ENCODE measurements around the gene CD200R1L. TPM values are rescaled to one million over a fixed set of nuclear protein-coding genes. Genes with fewer than 3 reads are reported as not detected.

The CD200R1L gene
- total RNA-seq, 1 experiment from 2014 or later, result not detected

DNA sequence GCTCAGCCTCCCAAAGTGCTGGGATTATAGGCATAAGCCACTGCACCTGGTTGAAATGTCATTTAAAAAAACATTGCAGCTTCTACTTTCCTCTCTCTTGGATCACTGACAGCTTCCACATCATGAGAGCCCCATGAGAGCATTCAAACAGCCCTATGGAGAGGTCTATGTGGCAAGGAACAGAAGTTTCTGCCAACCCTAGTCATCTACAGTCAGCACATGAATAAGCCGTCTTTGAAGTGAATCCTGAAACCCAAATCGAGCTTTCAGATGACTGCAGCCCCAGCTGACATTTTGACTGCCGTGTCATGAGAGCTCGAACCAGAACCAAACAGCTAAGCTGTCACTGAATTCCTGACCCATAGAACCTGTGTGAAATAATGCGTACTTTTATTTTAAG, 39.8 kb downstream of the CD200R1L start:
- ChIA-PET CTCF (interaction anchor here (1.9 kb wide), 1 partner anchor 72 kb away, joined by 11 read pairs; no protein-coding TSS in a partner anchor), POLR2A (no interaction called here)
- TF ChIP-seq IRF1 (CRISPR knock-in tag; IDR thresholded peaks at IDR 0.05) (no peak), TEAD1 (CRISPR knock-in tag; IDR thresholded peaks at IDR 0.05) (no peak), ESRRA (CRISPR knock-in tag; IDR thresholded peaks at IDR 0.05; ENCODE audit: borderline replicate concordance) (no peak), ARID4B (CRISPR knock-in tag; IDR thresholded peaks at IDR 0.05; ENCODE audit: borderline replicate concordance) (no peak), HMGXB4 (CRISPR knock-in tag; IDR thresholded peaks at IDR 0.05) (no peak), PRRX2 (CRISPR knock-in tag; IDR thresholded peaks at IDR 0.05) (no peak)
- no peaks in the 10 kb centered on the region for H3K27me3 Mint-ChIP-seq (ENCODE audit: low read depth)
- H3K36me3 Mint-ChIP-seq, result no peaks in the 10 kb centered on the region
- peaks cover 6% of the 10 kb centered on the region; the same call in 1 of the 2 replicates for H3K9me3 Mint-ChIP-seq
- no peak overlapping the region for H3K4me3 Mint-ChIP-seq
- H3K4me1 Mint-ChIP-seq, result no peaks in the 10 kb centered on the region
- no peak for ATAC-seq
- no peak for DNase-seq (ENCODE audit: low spot score)
- no peak overlapping the region for H3K27ac Mint-ChIP-seq

DNA sequence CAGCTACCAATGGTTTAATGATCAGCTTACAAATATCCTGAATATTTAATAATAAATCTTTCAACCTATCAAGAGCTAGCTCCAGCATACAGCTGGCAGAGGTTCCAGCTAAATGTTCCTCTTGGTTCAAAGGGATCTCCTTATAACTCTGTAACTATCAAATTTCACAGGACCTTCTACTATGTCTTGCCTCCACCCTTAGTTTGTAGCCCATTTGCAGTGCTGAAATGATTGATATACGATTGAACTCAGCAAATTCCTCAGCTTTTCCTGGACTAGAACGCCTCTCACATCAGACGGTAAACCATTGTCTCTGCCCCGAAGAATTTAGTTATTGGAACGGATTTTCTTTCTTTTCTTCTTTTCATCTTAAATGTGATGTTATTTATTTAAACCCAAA, 41.5 kb downstream of the CD200R1L start:
- Mint-ChIP-seq H3K9me3 (peaks cover 6% of the 10 kb centered on the region; the same call in 1 of the 2 replicates), H3K27me3 (ENCODE audit: low read depth) (no peaks in the 10 kb centered on the region), H3K27ac (no peak overlapping the region), H3K36me3 (no peaks in the 10 kb centered on the region), H3K4me3 (no peak overlapping the region), H3K4me1 (no peaks in the 10 kb centered on the region)
- CTCF ChIA-PET, result interaction anchor here (0.7 kb wide), 1 partner anchor 162 kb away, joined by 3 read pairs; no protein-coding TSS in a partner anchor
- POLR2A ChIA-PET, result no interaction called here
- no peak for DNase-seq (ENCODE audit: low spot score)
- no peak for ATAC-seq
- TF ChIP-seq, protein P1, sequence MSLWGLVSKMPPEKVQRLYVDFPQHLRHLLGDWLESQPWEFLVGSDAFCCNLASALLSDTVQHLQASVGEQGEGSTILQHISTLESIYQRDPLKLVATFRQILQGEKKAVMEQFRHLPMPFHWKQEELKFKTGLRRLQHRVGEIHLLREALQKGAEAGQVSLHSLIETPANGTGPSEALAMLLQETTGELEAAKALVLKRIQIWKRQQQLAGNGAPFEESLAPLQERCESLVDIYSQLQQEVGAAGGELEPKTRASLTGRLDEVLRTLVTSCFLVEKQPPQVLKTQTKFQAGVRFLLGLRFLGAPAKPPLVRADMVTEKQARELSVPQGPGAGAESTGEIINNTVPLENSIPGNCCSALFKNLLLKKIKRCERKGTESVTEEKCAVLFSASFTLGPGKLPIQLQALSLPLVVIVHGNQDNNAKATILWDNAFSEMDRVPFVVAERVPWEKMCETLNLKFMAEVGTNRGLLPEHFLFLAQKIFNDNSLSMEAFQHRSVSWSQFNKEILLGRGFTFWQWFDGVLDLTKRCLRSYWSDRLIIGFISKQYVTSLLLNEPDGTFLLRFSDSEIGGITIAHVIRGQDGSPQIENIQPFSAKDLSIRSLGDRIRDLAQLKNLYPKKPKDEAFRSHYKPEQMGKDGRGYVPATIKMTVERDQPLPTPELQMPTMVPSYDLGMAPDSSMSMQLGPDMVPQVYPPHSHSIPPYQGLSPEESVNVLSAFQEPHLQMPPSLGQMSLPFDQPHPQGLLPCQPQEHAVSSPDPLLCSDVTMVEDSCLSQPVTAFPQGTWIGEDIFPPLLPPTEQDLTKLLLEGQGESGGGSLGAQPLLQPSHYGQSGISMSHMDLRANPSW (CRISPR knock-in tag; conservative IDR thresholded peaks at IDR 0.05; ENCODE audit: low read depth), result no peak
- TF ChIP-seq, protein P2, sequence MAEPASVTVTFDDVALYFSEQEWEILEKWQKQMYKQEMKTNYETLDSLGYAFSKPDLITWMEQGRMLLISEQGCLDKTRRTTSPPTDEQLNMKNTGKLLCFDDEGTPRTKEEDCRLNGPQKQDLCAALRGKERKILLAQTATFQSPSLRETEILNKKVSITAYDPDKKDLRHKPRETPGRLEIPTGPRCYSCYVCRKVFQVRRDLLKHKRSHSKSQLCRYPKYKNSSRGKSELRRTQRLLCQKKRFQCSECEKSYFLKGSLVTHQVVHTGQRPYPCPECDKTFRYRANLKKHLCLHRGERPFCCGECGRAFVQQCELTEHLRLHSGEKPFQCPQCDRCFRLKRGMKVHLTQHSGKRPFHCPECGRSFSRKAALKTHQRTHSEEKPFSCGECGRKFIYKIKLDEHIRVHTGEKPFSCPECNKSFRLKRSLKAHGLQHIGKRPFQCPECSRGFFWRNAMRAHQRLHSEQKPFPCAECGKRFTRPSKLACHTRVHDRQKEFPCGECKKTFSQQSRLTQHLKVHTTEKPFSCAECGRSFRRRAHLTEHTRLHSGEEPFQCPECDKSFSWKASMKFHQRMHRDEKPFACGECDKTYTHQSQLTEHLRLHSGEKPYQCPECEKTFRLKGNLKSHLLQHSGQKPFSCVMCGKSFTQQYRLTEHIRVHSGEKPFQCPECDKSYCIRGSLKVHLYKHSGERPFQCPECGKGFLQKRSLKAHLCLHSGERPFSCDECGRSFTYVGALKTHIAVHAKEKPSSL (CRISPR knock-in tag; conservative IDR thresholded peaks at IDR 0.05), result no peak
- no peak for TF ChIP-seq ZNF512 (CRISPR knock-in tag; IDR thresholded peaks at IDR 0.05; ENCODE audit: borderline replicate concordance)
- no peak for TF ChIP-seq ZNF281 (CRISPR knock-in tag; IDR thresholded peaks at IDR 0.05)
- no peak for TF ChIP-seq NFYB (CRISPR knock-in tag; conservative IDR thresholded peaks at IDR 0.05; ENCODE audit: low read depth)
- TF ChIP-seq MYBL2 (CRISPR knock-in tag; IDR thresholded peaks at IDR 0.05), result no peak
- TF ChIP-seq ELF4 (CRISPR knock-in tag; IDR thresholded peaks at IDR 0.05; ENCODE audit: low read depth), result no peak
- TF ChIP-seq ATF2 (CRISPR knock-in tag; IDR thresholded peaks at IDR 0.05; ENCODE audit: borderline replicate concordance, low read depth), result no peak
- TF ChIP-seq, protein P3, sequence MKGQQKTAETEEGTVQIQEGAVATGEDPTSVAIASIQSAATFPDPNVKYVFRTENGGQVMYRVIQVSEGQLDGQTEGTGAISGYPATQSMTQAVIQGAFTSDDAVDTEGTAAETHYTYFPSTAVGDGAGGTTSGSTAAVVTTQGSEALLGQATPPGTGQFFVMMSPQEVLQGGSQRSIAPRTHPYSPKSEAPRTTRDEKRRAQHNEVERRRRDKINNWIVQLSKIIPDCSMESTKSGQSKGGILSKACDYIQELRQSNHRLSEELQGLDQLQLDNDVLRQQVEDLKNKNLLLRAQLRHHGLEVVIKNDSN (CRISPR knock-in tag; IDR thresholded peaks at IDR 0.05), result no peak

Data from WTC11 (cell line).